Measurements from ENCODE around the gene GCNT2.
"Not testable (repeated sequence)": the region's sequence is repeated elsewhere in the genome, so short reads cannot be mapped to it uniquely, and the experiment has no call there.

The GCNT2 gene

GRCh38 chr6:10514049-10514780 is 6.9 kb upstream of the GCNT2 start:
- DNase-seq (ENCODE audit: low spot score), result no peak

- no peak for DNase-seq (ENCODE audit: low spot score)
Observed at GRCh38 chr6:10516953-10517352, 4.2 kb upstream of the GCNT2 start.

GRCh38 chr6:10518557-10519407 is 2.4 kb upstream of the GCNT2 start:
- peak; percentile 34 for DNase-seq (ENCODE audit: low spot score)

DNA sequence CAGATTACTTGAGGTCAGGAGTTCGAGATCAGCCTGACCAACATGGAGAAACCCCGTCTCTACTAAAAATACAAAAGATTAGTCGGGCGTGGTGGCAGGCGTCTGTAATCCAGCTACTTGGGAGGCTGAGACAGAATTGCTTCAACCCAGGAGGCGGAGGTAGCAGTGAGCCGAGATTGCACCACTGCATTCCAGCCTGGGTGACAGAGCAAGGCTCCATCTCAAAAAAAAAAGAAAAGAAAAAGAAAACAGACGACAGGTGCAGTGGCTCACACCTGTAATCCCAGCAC is 1.8 kb upstream of the GCNT2 start:
- not testable (repeated sequence) for DNase-seq (ENCODE audit: low spot score)

- DNase-seq (ENCODE audit: low spot score), result no peak
Observed at GRCh38 chr6:10520468-10520867, 683 bp upstream of the GCNT2 start.

DNA sequence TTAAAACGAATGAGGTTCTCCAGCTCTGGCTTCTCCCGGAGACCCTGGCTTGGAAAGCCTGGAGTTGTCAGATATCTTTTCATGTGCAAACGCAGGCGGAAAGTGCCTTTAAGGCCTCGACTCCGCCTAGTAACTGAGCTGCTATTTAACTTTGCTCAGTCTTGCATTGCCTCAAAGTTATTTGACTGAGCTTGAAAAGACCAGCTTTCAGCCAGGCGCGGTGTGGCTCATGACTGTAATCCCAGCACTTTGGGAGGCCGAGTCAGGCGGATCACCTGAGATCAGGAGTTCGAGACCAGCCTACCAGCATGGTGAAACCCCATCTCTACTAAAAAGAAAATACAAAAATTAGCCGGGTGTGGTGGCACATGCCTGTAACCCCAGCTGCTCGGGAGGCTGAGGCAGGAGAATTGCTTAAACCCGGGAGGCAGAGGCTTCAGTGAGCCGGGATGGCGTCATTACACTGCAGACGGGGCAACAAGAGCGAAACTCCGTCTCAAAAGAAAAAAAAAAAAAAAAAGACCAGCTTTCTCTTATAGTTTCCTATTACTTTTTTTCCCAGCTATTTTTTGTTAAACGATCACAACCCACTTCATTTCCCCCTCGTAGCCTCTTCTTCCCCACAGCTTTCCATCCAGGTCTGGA is 1.9 kb downstream of the GCNT2 start:
- no peak for DNase-seq (ENCODE audit: low spot score)

DNA sequence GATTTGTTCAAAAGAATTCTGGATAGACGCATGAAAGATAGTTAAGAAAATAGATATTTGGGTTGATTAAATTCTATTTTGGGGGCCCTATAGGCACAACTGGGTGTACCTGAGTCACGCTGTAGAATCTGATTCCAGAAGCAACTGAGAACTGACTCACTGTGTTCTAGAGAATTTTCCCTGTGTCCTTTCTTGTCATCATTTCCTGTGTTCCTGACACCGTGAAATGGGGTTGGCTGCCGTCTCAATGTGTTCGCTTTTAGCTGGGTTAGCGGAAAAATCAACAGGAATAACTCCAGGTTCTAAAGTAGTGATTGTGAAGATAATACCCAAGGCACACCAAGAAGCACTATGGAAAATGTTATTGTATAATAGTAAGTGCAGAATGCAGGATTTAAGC is 5.0 kb downstream of the GCNT2 start:
- DNase-seq (ENCODE audit: low spot score), result no peak

DNA sequence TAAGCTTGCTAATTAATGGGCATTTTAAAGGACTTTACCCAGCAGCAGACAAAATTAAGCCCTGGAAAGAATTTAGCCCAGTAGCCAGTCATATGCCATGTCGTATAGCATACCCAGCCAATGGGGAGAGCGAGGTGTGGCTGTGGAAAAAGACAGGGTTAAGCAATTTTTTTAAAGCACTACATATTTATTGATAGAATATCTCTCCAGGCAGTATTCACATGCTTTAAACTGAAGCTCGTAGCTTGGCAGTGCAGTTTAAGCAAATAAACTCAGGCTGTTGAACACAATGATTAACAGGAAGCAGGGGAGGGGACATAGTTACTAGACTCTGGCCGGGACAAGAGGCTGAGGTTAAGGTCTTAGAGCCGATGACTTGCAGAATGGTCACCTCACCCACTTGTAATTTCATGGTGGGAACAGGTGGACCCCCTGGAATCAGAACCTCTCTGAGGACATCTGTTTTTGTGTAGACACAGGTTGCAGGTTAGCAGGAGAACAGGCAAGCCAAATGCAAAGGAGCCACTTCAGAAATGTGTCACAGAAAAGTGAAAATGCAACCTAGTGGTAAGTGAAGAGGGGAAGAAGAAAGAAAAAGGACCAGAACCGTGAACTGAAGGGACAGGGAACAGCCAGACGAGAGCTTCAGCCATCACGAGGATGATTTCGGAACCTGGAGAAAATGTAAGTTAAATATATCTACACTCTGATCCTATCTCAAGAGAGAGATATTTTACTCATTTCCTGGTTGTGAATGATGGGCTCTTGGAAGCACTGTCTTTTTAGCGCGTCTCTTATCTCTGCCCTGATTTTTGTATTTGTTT is 7.2 kb downstream of the GCNT2 start:
- DNase-seq (ENCODE audit: low spot score), result no peak

DNA sequence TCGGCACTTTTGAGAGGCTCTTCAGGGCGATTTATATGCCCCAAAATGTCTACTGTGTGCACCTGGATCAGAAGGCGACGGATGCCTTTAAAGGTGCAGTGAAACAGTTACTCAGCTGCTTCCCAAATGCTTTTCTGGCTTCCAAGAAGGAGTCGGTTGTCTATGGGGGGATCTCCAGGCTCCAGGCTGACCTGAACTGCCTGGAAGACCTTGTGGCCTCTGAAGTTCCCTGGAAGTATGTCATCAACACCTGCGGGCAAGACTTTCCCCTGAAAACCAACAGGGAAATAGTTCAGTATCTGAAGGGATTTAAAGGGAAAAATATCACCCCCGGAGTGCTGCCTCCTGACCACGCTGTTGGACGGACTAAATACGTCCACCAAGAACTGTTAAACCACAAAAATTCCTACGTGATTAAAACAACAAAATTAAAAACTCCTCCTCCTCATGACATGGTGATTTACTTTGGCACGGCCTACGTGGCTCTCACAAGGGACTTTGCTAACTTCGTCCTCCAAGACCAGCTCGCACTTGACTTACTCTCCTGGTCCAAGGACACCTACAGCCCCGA is 8.2 kb downstream of the GCNT2 start:
- no peak for DNase-seq (ENCODE audit: low spot score)

DNA sequence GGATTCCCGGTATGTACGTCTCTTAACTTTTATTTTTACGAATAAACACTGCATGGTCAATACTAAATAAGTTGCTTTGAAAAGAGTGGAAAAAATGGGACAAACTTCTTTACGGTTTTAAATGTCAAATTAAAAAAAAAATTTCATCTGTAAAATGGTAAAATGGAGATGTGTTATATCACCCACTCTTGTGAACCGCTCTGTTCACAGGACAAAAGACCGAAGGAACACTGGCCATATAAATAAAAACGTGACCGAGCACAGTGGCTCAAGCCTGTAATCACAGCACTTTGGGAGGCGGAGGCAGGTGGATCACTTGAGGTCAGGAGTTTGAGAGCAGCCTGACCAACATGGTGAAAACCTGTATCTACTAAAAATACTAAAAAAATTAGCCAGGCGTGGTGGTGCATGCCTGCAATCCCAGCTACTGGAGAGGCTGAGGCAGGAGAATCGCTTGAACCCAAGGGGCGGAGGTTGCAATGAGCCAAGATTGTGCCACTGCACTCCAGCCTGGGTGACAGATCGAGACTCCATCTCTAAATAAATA is 8.8 kb downstream of the GCNT2 start:
- DNase-seq (ENCODE audit: low spot score), result not testable (repeated sequence)

DNA sequence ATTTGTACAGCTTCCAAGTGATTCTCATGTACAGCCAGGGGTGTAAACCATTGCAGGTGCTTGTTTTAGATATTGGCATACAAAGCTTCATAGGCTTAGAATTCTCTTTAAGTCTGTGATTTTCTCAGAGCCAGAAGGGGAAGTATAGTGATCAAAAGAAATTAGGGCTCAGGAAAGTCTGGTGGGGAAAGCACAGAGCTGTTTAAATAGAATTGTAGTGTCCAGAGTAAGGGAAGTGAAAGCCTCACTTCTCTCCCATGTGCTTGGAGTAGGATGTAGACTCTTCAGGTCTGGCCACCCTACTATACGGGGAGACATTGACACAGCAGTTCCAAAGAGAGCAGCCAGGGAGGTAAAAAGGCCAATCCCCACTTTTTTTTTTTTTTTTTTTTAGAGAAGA is 10.4 kb downstream of the GCNT2 start:
- peak; percentile 55 for DNase-seq (ENCODE audit: low spot score)

- DNase-seq (ENCODE audit: low spot score), result no peak
Observed at GRCh38 chr6:10531942-10532341, 10.8 kb downstream of the GCNT2 start.

GRCh38 chr6:10532392-10532791 is 11.2 kb downstream of the GCNT2 start:
- DNase-seq (ENCODE audit: low spot score), result no peak

DNA sequence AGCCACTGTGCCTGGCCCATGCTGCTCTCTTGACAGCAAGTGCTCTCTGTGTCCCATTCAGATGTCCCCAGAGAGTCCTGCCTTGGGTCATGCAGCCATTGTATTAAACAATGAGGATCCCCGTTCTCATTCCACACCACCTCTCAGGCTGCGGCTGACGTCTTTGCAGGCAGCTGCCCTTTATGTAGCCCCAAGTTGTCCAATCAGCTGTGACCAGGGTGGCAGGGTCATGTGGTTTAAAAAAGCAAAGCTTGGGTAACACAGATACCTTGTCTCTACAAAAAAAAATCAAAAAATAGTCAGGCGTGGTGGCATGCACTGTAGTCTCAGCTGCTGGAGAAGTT is 13.2 kb downstream of the GCNT2 start:
- DNase-seq (ENCODE audit: low spot score), result no peak

GRCh38 chr6:10535193-10535592 is 14.0 kb downstream of the GCNT2 start:
- no peak for DNase-seq (ENCODE audit: low spot score)

DNA sequence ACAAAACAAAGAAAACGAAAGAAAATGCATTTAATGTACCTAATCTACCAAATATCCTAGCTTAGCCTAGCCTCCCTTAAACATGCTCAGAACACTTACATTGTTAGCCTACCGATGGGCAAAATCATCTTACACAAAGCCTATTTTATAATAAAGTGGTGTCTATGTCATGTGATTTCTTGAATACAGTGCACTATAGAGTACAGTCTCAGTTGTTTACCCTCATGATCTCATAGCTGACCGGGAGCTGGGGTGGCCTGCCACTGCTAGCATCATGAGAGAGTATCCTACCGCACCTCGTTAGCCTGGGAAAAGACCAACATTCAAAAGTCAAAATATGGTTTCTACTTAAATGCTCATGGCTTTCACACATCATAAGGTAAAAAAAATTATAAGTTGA is 16.6 kb downstream of the GCNT2 start:
- no peak for DNase-seq (ENCODE audit: low spot score)

GRCh38 chr6:10540073-10540746 is 19.1 kb downstream of the GCNT2 start:
- no peak for DNase-seq (ENCODE audit: low spot score)

DNA sequence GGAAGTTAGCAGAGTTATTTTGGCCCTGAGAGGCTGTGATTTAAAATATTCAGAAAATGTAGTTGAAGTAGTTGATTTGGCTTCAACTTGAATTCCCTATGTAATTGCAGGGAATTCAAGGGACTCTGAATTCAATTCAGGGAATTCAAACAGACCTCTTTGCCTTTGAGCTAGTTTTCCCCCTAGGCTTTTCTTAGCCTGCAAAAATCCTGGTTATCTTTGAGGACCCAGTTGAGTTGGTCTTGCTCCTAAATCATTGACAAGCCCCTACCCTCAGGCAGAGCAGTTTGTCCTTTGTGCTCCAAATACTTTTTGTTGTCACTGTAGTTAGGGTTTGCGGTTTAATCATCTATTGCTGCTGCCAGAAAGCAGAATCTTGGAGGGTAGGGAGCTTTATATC is 20.4 kb downstream of the GCNT2 start:
- DNase-seq (ENCODE audit: low spot score), result no peak

GRCh38 chr6:10542213-10542612 is 21.1 kb downstream of the GCNT2 start:
- DNase-seq (ENCODE audit: low spot score), result no peak

DNA sequence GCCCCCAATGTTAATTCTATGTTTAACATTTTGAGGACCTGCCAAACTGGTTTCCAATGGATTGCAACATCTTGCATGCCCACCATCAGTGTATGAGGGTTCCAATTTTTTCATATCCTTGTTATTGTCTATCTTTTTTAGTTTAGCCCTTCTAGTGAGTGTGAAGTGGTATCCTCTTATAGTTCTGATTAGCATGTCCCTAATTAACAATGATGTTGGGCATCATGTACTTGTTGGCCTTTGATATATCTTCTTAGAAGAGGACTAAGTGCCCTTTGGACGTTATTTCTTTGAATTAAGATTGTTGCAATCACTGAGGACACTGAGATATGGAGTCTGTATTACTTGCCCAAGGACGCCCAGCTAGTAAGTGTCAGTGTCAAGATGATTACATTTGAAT is 22.3 kb downstream of the GCNT2 start:
- no peak for DNase-seq (ENCODE audit: low spot score)

- no peak for DNase-seq (ENCODE audit: low spot score)
Observed at GRCh38 chr6:10545482-10545881, 24.3 kb downstream of the GCNT2 start.
